Caco-2 (cell line): ENCODE results near the gene TMEM143. TPM values are rescaled to one million over a fixed set of nuclear protein-coding genes. Genes with fewer than 3 reads are reported as not detected.

Experiments used
- BruUV-seq: library from RNA; stranded (reverse); fragments of 400-500 nt; replicated peaks from 2 replicates; lab custom pipeline; 2021; lab: Mats Ljungman, UMichigan
- CTCF ChIA-PET: fragments of 300-600 bp; sonication (Branson Sonifier 250); formaldehyde crosslinking; loops from one replicate; lab custom pipeline; 2022; ENCODE audit warnings: antibody characterized with exemption; lab: Charles Lee
- POLR2A ChIA-PET: fragments of 300-600 bp; sonication (Branson Sonifier 250); formaldehyde crosslinking; loops from one replicate; lab custom pipeline; 2022; ENCODE audit warnings: antibody characterized with exemption; lab: Charles Lee
- DNase-seq, 2 experiments: peaks; one replicate each; pipeline versions ENCODE4 v3.0.0 to v3.0.0-alpha.2; 2020 to 2022
- H3K27me3 ChIP-seq: replicated peaks from 2 replicates; pipeline ENCODE4 v1.6.0; 2011; ENCODE audit warnings: low read length; ENCODE audit not compliant: control insufficient read depth, insufficient read depth
- H3K36me3 ChIP-seq: 2 replicates; pipeline ENCODE4 v1.5.1; 2011; ENCODE audit warnings: low read length; ENCODE audit not compliant: control insufficient read depth, insufficient read depth
- H3K4me1 ChIP-seq: fragments of 250-450 bp; sonication (Bioruptor Pico); 2 replicates; pipeline ENCODE4 v1.5.1; 2020; ENCODE audit warnings: mild to moderate bottlenecking
- H3K4me3 ChIP-seq: 2 replicates; pipeline ENCODE4 v1.5.1; 2011; ENCODE audit warnings: low read depth, mild to moderate bottlenecking, control low read depth, low read length
- H3K9me3 ChIP-seq: fragments of 250-450 bp; sonication (Bioruptor Pico); 2 replicates; pipeline ENCODE4 v1.5.1; 2020; ENCODE audit warnings: mild to moderate bottlenecking, moderate library complexity
- H3K27ac Mint-ChIP-seq: one replicate; pipeline ENCODE4 v1.8.0; 2022; ENCODE audit warnings: mixed read lengths; ENCODE audit not compliant: unreplicated experiment
- H3K27me3 Mint-ChIP-seq: one replicate; pipeline ENCODE4 v1.8.0; 2022; ENCODE audit warnings: mixed read lengths; ENCODE audit not compliant: insufficient read depth, unreplicated experiment
- H3K36me3 Mint-ChIP-seq: one replicate; pipeline ENCODE4 v1.8.0; 2022; ENCODE audit warnings: mild to moderate bottlenecking, mixed read lengths; ENCODE audit not compliant: insufficient read depth, unreplicated experiment
- H3K4me1 Mint-ChIP-seq: one replicate; pipeline ENCODE4 v1.8.0; 2022; ENCODE audit warnings: low read depth, mixed read lengths; ENCODE audit not compliant: unreplicated experiment
- H3K4me3 Mint-ChIP-seq: one replicate; pipeline ENCODE4 v1.8.0; 2022; ENCODE audit warnings: mild to moderate bottlenecking, moderate library complexity, mixed read lengths; ENCODE audit not compliant: unreplicated experiment
- H3K9me3 Mint-ChIP-seq: one replicate; pipeline ENCODE4 v1.8.0; 2022; ENCODE audit warnings: mixed read lengths; ENCODE audit not compliant: unreplicated experiment
- intact Hi-C: fragments of 100-400 bp; cut with micrococcal nuclease; formaldehyde crosslinking; loops from one replicate; pipeline ENCODE4 v1.10.0; 2022; ENCODE audit not compliant: unreplicated experiment
- total RNA-seq: library from RNA; stranded (reverse); gene quantifications from 2 replicates; pipeline ENCODE4 v1.2.3, GENCODE V29; 2022
- TF ChIP-seq, protein P1 (sequence below), 2 experiments: fragments of 200-600 bp in 1 of 2; IDR thresholded peaks; 1 replicate in 1 of 2; 2 replicates in 1 of 2; pipeline versions ENCODE4 v1.5.1 to v1.8.0; 2011 to 2022; ENCODE audit warnings: antibody characterized with exemption in 1 of 2, control low read depth in 1 of 2, inconsistent platforms in 1 of 2, low read depth in 1 of 2, low read length in 1 of 2, mild to moderate bottlenecking in 1 of 2, moderate library complexity in 1 of 2; ENCODE audit not compliant: insufficient read depth in 1 of 2, severe bottlenecking in 1 of 2, unreplicated experiment in 1 of 2

Gene TMEM143
- total RNA-seq, 1 experiment from 2014 or later, result 24.4 TPM

DNA sequence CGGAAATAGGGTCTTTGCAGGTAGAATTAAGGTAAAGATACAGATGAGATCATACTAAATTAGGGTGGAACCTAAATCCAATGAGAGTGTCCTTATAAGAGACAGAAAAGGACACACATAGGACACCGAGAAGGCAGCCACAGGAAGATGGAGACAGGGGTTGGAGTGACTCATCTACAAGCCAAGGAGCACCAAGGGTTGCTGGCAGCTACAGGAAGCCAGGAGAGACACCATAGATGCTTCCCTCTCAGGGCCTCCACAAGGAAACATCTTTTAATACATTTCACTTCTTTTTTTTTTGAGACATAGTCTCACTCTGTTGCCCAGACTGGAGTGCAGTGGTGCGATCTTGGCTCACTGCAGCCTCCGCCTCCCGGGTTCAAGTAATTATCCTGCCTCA, 10.1 kb downstream of the TMEM143 start:
- Mint-ChIP-seq H3K36me3 (peaks cover 23% of the 10 kb centered on the region), H3K4me3 (no peak overlapping the region), H3K4me1 (peaks cover 32% of the 10 kb centered on the region), H3K27ac (peak overlapping the region; percentile 97), H3K9me3 (no peaks in the 10 kb centered on the region), H3K27me3 (no peaks in the 10 kb centered on the region)
- no peak for DNase-seq
- TF ChIP-seq, protein P1, sequence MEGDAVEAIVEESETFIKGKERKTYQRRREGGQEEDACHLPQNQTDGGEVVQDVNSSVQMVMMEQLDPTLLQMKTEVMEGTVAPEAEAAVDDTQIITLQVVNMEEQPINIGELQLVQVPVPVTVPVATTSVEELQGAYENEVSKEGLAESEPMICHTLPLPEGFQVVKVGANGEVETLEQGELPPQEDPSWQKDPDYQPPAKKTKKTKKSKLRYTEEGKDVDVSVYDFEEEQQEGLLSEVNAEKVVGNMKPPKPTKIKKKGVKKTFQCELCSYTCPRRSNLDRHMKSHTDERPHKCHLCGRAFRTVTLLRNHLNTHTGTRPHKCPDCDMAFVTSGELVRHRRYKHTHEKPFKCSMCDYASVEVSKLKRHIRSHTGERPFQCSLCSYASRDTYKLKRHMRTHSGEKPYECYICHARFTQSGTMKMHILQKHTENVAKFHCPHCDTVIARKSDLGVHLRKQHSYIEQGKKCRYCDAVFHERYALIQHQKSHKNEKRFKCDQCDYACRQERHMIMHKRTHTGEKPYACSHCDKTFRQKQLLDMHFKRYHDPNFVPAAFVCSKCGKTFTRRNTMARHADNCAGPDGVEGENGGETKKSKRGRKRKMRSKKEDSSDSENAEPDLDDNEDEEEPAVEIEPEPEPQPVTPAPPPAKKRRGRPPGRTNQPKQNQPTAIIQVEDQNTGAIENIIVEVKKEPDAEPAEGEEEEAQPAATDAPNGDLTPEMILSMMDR (IDR thresholded peaks at IDR 0.05; ENCODE audit: insufficient read depth in 1 of 2, low read depth in 1 of 2, low read length in 1 of 2, severe bottlenecking in 1 of 2, unreplicated experiment in 1 of 2), result no peak
- CTCF ChIA-PET, result interaction anchor here (1.6 to 2.8 kb wide), 2 partner anchors 10 to 20 kb away, joined by 14 read pairs; partner anchors contain the start of genes SYNGR4 and TMEM143
- Histone ChIP-seq H3K4me1 (peaks cover 30% of the 10 kb centered on the region), H3K36me3 (no peaks in the 10 kb centered on the region), H3K27me3 (no peaks in the 10 kb centered on the region), H3K4me3 (no peak overlapping the region), H3K9me3 (no peaks in the 10 kb centered on the region)
- intact Hi-C loops, result loop anchor here (1.0 to 5.0 kb wide), 2 partner anchors 11 to 39 kb away; partner anchors contain the start of genes GRIN2D, KDELR1 and SYNGR4
- no TSS peak for BruUV-seq
- POLR2A ChIA-PET, result interaction anchor here (2.3 kb wide), 1 partner anchor 10 kb away, joined by 50 read pairs; the partner anchor contains the start of genes SYNGR4 and TMEM143

DNA sequence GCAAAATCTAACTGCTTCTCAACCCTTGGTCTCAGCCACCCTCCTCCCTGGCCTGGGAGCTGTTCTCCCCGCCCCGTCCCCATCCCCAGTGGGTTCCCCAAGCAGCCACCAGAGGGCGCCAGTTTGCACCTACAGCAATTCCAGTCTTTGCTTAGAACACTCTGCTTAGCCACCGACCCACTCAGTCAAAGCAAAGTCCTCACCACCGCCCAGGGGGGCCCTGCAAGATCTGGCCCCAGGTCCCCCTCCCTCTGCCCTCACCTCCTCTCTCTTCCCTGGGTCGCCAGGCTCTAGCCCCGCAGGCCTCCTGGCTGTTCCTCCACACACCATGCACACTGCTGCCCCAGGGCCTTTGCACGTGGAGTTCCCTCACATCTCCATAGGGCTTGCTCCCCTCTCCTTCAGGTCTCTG, 12.4 kb downstream of the TMEM143 start:
- intact Hi-C loops, result loop anchor here (5.0 kb wide), 1 partner anchor 41 kb away; the partner anchor contains the start of genes GRIN2D and KDELR1
- Histone ChIP-seq H3K4me3 (no peak overlapping the region), H3K27me3 (no peaks in the 10 kb centered on the region), H3K4me1 (peaks cover 33% of the 10 kb centered on the region), H3K9me3 (no peaks in the 10 kb centered on the region), H3K36me3 (no peaks in the 10 kb centered on the region)
- Mint-ChIP-seq H3K4me1 (peaks cover 39% of the 10 kb centered on the region), H3K4me3 (no peak overlapping the region), H3K36me3 (peaks cover 23% of the 10 kb centered on the region), H3K9me3 (no peaks in the 10 kb centered on the region), H3K27me3 (no peaks in the 10 kb centered on the region), H3K27ac (peak overlapping the region; percentile 43)
- BruUV-seq, result no TSS peak
- TF ChIP-seq, protein P1 (IDR thresholded peaks at IDR 0.05; ENCODE audit: insufficient read depth in 1 of 2, low read depth in 1 of 2, low read length in 1 of 2, severe bottlenecking in 1 of 2, unreplicated experiment in 1 of 2), result peak; percentile 82 to 90
- CTCF ChIA-PET, result interaction anchor here (0.7 to 1.5 kb wide), 7 partner anchors 13 to 233 kb away, joined by 3 to 13 read pairs (median 5); partner anchors contain the start of genes KDELR1, SYNGR4 and TMEM143
- DNase-seq, result peak; percentile 81 to 85
- POLR2A ChIA-PET, result no interaction called here

DNA sequence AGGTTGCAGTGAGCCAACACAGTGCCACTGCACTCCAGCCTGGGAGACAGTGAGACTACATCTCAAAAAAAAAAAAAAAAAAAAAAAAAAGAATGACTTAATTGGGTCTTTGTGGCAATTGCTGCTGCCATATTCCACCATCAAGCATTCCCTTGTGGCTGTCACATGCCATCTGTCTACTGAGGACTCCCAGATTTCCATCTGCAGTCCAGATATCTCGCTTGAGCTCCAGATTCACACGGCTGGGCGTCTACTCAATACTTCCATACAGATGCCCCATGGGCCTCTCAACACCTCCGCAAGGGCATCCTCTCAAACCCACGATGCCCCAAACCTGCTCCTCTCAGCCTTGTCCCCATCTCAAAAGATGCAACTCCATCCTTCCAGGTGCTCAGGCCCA, 12.9 kb downstream of the TMEM143 start:
- Histone ChIP-seq H3K9me3 (no peaks in the 10 kb centered on the region), H3K4me1 (peaks cover 28% of the 10 kb centered on the region), H3K27me3 (no peaks in the 10 kb centered on the region), H3K36me3 (no peaks in the 10 kb centered on the region), H3K4me3 (no peak overlapping the region)
- intact Hi-C loops, result loop anchor here (5.0 kb wide), 1 partner anchor 41 kb away; the partner anchor contains the start of genes GRIN2D and KDELR1
- Mint-ChIP-seq H3K27me3 (no peaks in the 10 kb centered on the region), H3K27ac (peak overlapping the region; percentile 43), H3K4me3 (no peak overlapping the region), H3K9me3 (no peaks in the 10 kb centered on the region), H3K36me3 (peaks cover 21% of the 10 kb centered on the region), H3K4me1 (peaks cover 41% of the 10 kb centered on the region)
- no peak for DNase-seq
- no TSS peak for BruUV-seq
- ChIA-PET POLR2A (no interaction called here), CTCF (interaction anchor here (0.7 to 1.5 kb wide), 8 partner anchors 13 to 233 kb away, joined by 3 to 13 read pairs (median 4); partner anchors contain the start of genes KDELR1, SYNGR4 and TMEM143)
- TF ChIP-seq, protein P1 (IDR thresholded peaks at IDR 0.05; ENCODE audit: insufficient read depth in 1 of 2, low read depth in 1 of 2, low read length in 1 of 2, severe bottlenecking in 1 of 2, unreplicated experiment in 1 of 2), result no peak
